Left lung (tissue), 10 donors: ENCODE measurements around the gene TFAP2D. TPM values are rescaled to one million over a fixed set of nuclear protein-coding genes. Genes with fewer than 3 reads are reported as not detected.

Experiments used
- ATAC-seq: fragments of 200-7000 bp; cut with Tn5 transposase; one replicate; pipeline ENCODE4 v1.9.1; 2020; ENCODE audit warnings: moderate library complexity
- DNase-seq, 4 donors: peaks; one replicate each; pipeline ENCODE4 v3.0.0-alpha.2; 2013 to 2020
- H3K27ac ChIP-seq, 2 donors: fragments of 200-600 bp; sonication (generic) in 1 of 2; one replicate each; pipeline versions ENCODE4 v1.5.0 to v1.8.0; 2020 to 2021
- H3K27me3 ChIP-seq, 2 donors: fragments of 200-600 bp; sonication (generic) in 1 of 2; one replicate each; pipeline versions ENCODE4 v1.5.0 to v1.8.0; 2020 to 2021
- H3K36me3 ChIP-seq, 2 donors: fragments of 200-600 bp; sonication (generic) in 1 of 2; one replicate each; pipeline versions ENCODE4 v1.5.0 to v1.8.0; 2020 to 2021
- H3K4me1 ChIP-seq, 2 donors: fragments of 200-600 bp; one replicate each; pipeline ENCODE4 v1.8.0; 2021
- H3K4me3 ChIP-seq, 2 donors: fragments of 200-600 bp; sonication (generic) in 1 of 2; one replicate each; pipeline versions ENCODE4 v1.5.0 to v1.8.0; 2020 to 2021; ENCODE audit warnings: mild to moderate bottlenecking in 1 of 2
- H3K9me3 ChIP-seq, 2 donors: fragments of 200-600 bp; sonication (generic) in 1 of 2; one replicate each; pipeline versions ENCODE4 v1.5.0 to v1.8.0; 2020 to 2021
- CTCF ChIP-seq, 2 donors: fragments of 200-600 bp; sonication (generic) in 1 of 2; IDR thresholded peaks; one replicate each; pipeline versions ENCODE4 v1.5.0 to v1.8.0; 2021; ENCODE audit warnings: antibody characterized with exemption in 2 of 2
- intact Hi-C, 2 donors: fragments of 100-400 bp; cut with DNase I; formaldehyde crosslinking; loops; one replicate each; pipeline versions ENCODE4 v1.11.2 to v1.14.2; 2022
- polyA plus RNA-seq, 6 donors: library from polyadenylated mRNA; unstranded; fragments of 120-200 nt; gene quantifications; one replicate each; pipeline ENCODE4 v1.2.1, GENCODE V29; 2013; ENCODE audit not compliant: insufficient read length in 6 of 6
- total RNA-seq, 2 donors: library from RNA; stranded (reverse); fragmentation: NEBNext Ultra II Directional; extraction: Animal tissue kit (Norgen Biotek cat#: 25700); gene quantifications; one replicate each; pipeline ENCODE4 v1.2.1, GENCODE V29; 2021
- donor health status: DM: no; HTN: yes; CAD: no.
- donor health status: DM: no; HTN: no; CAD: no.

The TFAP2D gene
- total and polyA plus RNA-seq, 8 donors = not detected

GRCh38 chr6:50718566-50718965, 5.2 kb downstream of the TFAP2D start:
- no peak for DNase-seq
- intact Hi-C loops = no loop called here
- no peak for ATAC-seq
- Histone ChIP-seq H3K27ac (no peak overlapping the region), H3K4me3 (no peak overlapping the region), H3K27me3 (peaks cover 60 to 91% of the 10 kb centered on the region in 2 donors), H3K9me3 (no peaks in the 10 kb centered on the region), H3K4me1 (no peaks in the 10 kb centered on the region), H3K36me3 (no peaks in the 10 kb centered on the region)
- TF ChIP-seq CTCF (IDR thresholded peaks at IDR 0.05) = no peak

GRCh38 chr6:50720623-50721022, 7.3 kb downstream of the TFAP2D start:
- no peak for TF ChIP-seq CTCF (IDR thresholded peaks at IDR 0.05)
- peak in 2 of 4 donors; percentile 28 to 38 for DNase-seq
- H3K4me1 ChIP-seq = no peaks in the 10 kb centered on the region
- H3K27me3 ChIP-seq = peaks cover 58 to 91% of the 10 kb centered on the region in 2 donors
- no peak overlapping the region for H3K27ac ChIP-seq
- ATAC-seq = peak; percentile 55
- no peaks in the 10 kb centered on the region for H3K9me3 ChIP-seq
- H3K36me3 ChIP-seq = no peaks in the 10 kb centered on the region
- H3K4me3 ChIP-seq = no peak overlapping the region
- intact Hi-C loops = no loop called here

- Histone ChIP-seq H3K4me3 (no peak overlapping the region), H3K36me3 (no peaks in the 10 kb centered on the region), H3K4me1 (no peaks in the 10 kb centered on the region), H3K27me3 (peaks cover 53 to 79% of the 10 kb centered on the region in 2 donors), H3K9me3 (no peaks in the 10 kb centered on the region), H3K27ac (no peak overlapping the region)
- TF ChIP-seq CTCF (IDR thresholded peaks at IDR 0.05) = no peak
- intact Hi-C loops = no loop called here
- ATAC-seq (no peak), DNase-seq (no peak)
Measured at GRCh38 chr6:50721978-50722377, 8.7 kb downstream of the TFAP2D start.

- H3K36me3 ChIP-seq = no peaks in the 10 kb centered on the region
- H3K9me3 ChIP-seq = no peaks in the 10 kb centered on the region
- peaks cover 52 to 69% of the 10 kb centered on the region in 2 donors for H3K27me3 ChIP-seq
- no peak for TF ChIP-seq CTCF (IDR thresholded peaks at IDR 0.05)
- H3K27ac ChIP-seq = no peak overlapping the region
- DNase-seq (peak in 1 of 4 donors; percentile 22), ATAC-seq (no peak)
- H3K4me1 ChIP-seq = no peaks in the 10 kb centered on the region
- H3K4me3 ChIP-seq = no peak overlapping the region
- intact Hi-C loops = no loop called here
Measured at GRCh38 chr6:50722829-50723554, 9.7 kb downstream of the TFAP2D start.

- Histone ChIP-seq H3K27ac (no peak overlapping the region), H3K36me3 (no peaks in the 10 kb centered on the region), H3K27me3 (peaks cover 52 to 60% of the 10 kb centered on the region in 2 donors), H3K4me3 (no peak overlapping the region), H3K9me3 (no peaks in the 10 kb centered on the region), H3K4me1 (no peaks in the 10 kb centered on the region)
- no peak for ATAC-seq
- no peak for TF ChIP-seq CTCF (IDR thresholded peaks at IDR 0.05)
- intact Hi-C loops = no loop called here
- DNase-seq = peak in 1 of 4 donors; percentile 60
Measured at GRCh38 chr6:50724381-50725124, 11.2 kb downstream of the TFAP2D start.
